NK-92 (cell line): ENCODE measurements around the gene EBPL.
"Not testable (repeated sequence)": the region's sequence is repeated elsewhere in the genome, so short reads cannot be mapped to it uniquely, and the experiment has no call there.

Experiments used
- DNase-seq: peaks from one replicate; lab custom pipeline; 2025; ENCODE audit not compliant: unreplicated experiment; lab: John Stamatoyannopoulos, UW

Gene EBPL

GRCh38 chr13:49635599-49636433, 55.5 kb downstream of the EBPL start:
- no peak for DNase-seq

GRCh38 chr13:49633710-49634109, 57.6 kb downstream of the EBPL start:
- no peak for DNase-seq

GRCh38 chr13:49632156-49632555, 59.1 kb downstream of the EBPL start:
- no peak for DNase-seq

GRCh38 chr13:49630580-49630979, 60.7 kb downstream of the EBPL start:
- DNase-seq = no peak

- DNase-seq = no peak
Measured at GRCh38 chr13:49629947-49630346, 61.3 kb downstream of the EBPL start.

GRCh38 chr13:49629196-49629938, 61.9 kb downstream of the EBPL start:
- no peak for DNase-seq

GRCh38 chr13:49627831-49628652, 63.2 kb downstream of the EBPL start, which contains the start of gene ARL11:
ARL11 (plus strand) TSS chr13:49628507; CDS start chr13:49630448, 1,941 bp downstream.
- no peak for DNase-seq

- DNase-seq = no peak
Measured at GRCh38 chr13:49625392-49626079, 65.8 kb downstream of the EBPL start.

- no peak for DNase-seq
Measured at GRCh38 chr13:49624229-49624628, 67.1 kb downstream of the EBPL start.

- DNase-seq = no peak
Measured at GRCh38 chr13:49622174-49622946, 68.9 kb downstream of the EBPL start.

GRCh38 chr13:49620170-49620621, 71.1 kb downstream of the EBPL start:
- no peak for DNase-seq

- no peak for DNase-seq
Measured at GRCh38 chr13:49616676-49617065, 74.6 kb downstream of the EBPL start.

- no peak for DNase-seq
Measured at GRCh38 chr13:49615836-49616675, 75.2 kb downstream of the EBPL start.

- not testable (repeated sequence) for DNase-seq
Measured at GRCh38 chr13:49612042-49612441, 79.2 kb downstream of the EBPL start.
